Neutrophil (primary cell): ENCODE measurements around the gene EPHA4.

Source experiments
- H3K27ac ChIP-seq: fragments of 200-600 bp; sonication (generic); 2 replicates; pipeline ENCODE4 v1.5.1; 2016; ENCODE audit warnings: mild to moderate bottlenecking, moderate library complexity
- H3K27me3 ChIP-seq: fragments of 200-600 bp; sonication (generic); 2 replicates; pipeline ENCODE4 v1.6.0; 2016; ENCODE audit warnings: mild to moderate bottlenecking
- H3K36me3 ChIP-seq: fragments of 200-600 bp; sonication (generic); 2 replicates; pipeline ENCODE4 v1.5.1; 2017
- H3K4me1 ChIP-seq, 2 experiments: fragments of 200-600 bp in 1 of 2; sonication (generic) in 1 of 2; 1 replicate in 1 of 2; 2 replicates in 1 of 2; pipeline versions ENCODE4 v1.5.1 to v1.6.1; 2013 to 2016; ENCODE audit warnings: low read depth in 1 of 2, low read length in 1 of 2, mild to moderate bottlenecking in 1 of 2, moderate library complexity in 1 of 2; ENCODE audit not compliant: control insufficient read depth in 1 of 2, insufficient read depth in 1 of 2
- H3K4me3 ChIP-seq, 2 experiments: fragments of 200-600 bp in 1 of 2; sonication (generic) in 1 of 2; 1 replicate in 1 of 2; 2 replicates in 1 of 2; pipeline ENCODE4 v1.5.1; 2013 to 2016; ENCODE audit warnings: low read depth in 1 of 2, low read length in 1 of 2, mild to moderate bottlenecking in 1 of 2, moderate library complexity in 1 of 2
- H3K9me3 ChIP-seq: fragments of 200-600 bp; sonication (generic); 2 replicates; pipeline ENCODE4 v1.5.1; 2016
- TF ChIP-seq, protein P1 (sequence below): fragments of 200-600 bp; sonication (generic); IDR thresholded peaks from 2 replicates; pipeline ENCODE4 v1.5.1; 2016; ENCODE audit warnings: antibody characterized with exemption

The EPHA4 gene

DNA sequence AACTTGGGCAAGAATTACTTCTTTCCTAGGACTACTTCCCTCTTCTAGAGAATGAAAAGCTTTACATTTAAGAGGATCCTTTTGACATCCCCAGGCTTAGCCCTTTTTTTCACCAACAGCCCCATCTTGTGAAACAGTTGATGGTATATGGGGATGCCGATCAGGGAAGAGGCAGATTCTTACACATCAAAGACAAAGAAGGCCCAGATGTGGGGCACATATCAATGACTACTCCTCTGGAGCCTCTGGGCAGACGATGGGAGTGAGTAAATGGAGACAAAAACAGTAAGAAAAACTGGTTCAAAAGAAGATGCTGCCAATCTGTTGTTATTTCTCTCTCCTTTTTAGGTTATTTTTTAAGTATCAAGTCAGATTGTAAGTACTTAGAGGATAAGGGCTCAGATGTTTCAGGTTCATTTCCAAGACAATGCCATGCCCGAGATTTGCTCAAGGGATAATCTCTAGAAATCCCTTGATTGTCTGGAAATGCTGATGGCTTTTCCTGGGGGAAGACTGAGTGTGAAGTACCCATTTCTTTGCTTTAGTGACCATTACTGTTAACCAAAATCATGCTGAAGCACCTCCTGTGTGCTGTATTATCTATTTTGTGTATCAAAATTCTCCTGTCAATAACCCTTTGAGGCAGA lies 117.5 kb downstream of the EPHA4 start:
- Histone ChIP-seq H3K27me3 (no peaks in the 10 kb centered on the region), H3K27ac (no peak overlapping the region), H3K36me3 (no peaks in the 10 kb centered on the region), H3K9me3 (no peaks in the 10 kb centered on the region), H3K4me3 (no peak overlapping the region), H3K4me1 (no peaks in the 10 kb centered on the region)
- TF ChIP-seq, protein P1, sequence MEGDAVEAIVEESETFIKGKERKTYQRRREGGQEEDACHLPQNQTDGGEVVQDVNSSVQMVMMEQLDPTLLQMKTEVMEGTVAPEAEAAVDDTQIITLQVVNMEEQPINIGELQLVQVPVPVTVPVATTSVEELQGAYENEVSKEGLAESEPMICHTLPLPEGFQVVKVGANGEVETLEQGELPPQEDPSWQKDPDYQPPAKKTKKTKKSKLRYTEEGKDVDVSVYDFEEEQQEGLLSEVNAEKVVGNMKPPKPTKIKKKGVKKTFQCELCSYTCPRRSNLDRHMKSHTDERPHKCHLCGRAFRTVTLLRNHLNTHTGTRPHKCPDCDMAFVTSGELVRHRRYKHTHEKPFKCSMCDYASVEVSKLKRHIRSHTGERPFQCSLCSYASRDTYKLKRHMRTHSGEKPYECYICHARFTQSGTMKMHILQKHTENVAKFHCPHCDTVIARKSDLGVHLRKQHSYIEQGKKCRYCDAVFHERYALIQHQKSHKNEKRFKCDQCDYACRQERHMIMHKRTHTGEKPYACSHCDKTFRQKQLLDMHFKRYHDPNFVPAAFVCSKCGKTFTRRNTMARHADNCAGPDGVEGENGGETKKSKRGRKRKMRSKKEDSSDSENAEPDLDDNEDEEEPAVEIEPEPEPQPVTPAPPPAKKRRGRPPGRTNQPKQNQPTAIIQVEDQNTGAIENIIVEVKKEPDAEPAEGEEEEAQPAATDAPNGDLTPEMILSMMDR = no peak

DNA sequence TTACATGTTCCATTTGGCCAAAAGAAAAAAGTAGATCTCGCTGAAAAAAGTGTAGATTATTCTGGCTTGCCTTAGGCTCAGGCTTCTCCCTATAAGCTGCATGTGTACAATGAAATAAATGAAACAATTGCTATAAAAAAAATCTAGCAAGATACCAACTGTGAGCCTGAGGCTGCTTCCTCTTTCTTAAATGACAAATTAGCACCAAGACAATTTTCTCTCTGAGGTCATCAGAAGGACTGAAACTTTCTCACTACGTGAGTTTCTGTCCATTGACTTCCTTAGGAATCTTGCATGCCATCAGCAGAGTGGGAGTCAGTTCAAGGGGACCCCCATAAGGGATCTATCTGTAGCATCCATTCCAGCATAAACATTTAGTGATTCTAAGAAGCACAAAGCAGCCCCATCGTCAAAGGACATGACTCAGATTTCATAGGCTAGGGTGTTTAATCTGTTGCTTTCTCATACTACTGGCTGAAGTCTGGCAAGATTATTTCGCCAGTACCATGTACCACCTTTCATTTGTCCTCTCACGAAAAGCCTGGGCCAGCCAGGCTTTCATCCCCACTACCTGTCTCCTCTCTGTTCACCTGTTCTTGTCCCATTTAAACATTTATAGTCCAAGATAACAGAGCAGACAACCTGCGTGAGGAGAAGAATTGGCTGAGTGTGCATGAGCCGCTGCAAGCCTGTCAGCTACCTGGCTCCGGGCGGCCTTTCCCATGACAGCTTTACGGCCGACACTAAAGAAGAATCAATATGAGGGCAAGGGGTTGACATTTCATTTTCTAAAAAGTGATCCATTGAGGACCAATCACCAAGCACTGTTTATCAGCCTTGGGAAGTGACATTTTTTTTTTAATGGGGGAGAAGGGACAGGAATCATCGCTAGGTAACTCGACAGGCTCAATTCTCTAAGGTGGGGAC lies 120.0 kb downstream of the EPHA4 start:
- Histone ChIP-seq H3K4me3 (no peak overlapping the region), H3K9me3 (no peaks in the 10 kb centered on the region), H3K27me3 (no peaks in the 10 kb centered on the region), H3K36me3 (no peaks in the 10 kb centered on the region), H3K4me1 (no peaks in the 10 kb centered on the region), H3K27ac (no peak overlapping the region)
- TF ChIP-seq, protein P1 = no peak

DNA sequence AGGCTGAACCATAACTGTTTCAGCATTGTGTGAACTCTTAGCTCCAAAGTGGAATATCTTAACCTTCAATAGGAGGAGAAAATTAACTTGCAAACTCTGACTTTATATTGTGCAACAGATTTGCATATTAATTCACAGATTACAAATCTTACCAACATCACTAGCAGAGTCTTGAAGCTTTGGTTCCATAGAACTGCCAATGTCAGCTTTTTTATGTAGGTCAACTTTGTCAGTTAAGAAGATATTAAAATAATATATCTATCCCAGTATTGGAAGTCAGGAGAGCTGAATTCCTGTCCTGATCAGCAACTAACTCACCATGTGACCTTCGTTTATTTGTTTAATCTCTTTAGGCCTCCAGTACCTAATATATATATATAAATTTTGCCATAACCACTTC lies 121.8 kb downstream of the EPHA4 start:
- Histone ChIP-seq H3K36me3 (no peaks in the 10 kb centered on the region), H3K9me3 (no peaks in the 10 kb centered on the region), H3K27ac (no peak overlapping the region), H3K4me3 (no peak overlapping the region), H3K4me1 (no peaks in the 10 kb centered on the region), H3K27me3 (no peaks in the 10 kb centered on the region)
- TF ChIP-seq, protein P1 = no peak

GRCh38 chr2:221449406-221449805 lies 122.7 kb downstream of the EPHA4 start:
- Histone ChIP-seq H3K27me3 (no peaks in the 10 kb centered on the region), H3K9me3 (no peaks in the 10 kb centered on the region), H3K27ac (no peak overlapping the region), H3K36me3 (no peaks in the 10 kb centered on the region), H3K4me3 (no peak overlapping the region), H3K4me1 (no peaks in the 10 kb centered on the region)
- TF ChIP-seq, protein P1 = no peak

- no peaks in the 10 kb centered on the region for H3K4me1 ChIP-seq
- H3K9me3 ChIP-seq = no peaks in the 10 kb centered on the region
- H3K4me3 ChIP-seq = no peak overlapping the region
- H3K27me3 ChIP-seq = no peaks in the 10 kb centered on the region
- no peaks in the 10 kb centered on the region for H3K36me3 ChIP-seq
- TF ChIP-seq, protein P1 = no peak
- no peak overlapping the region for H3K27ac ChIP-seq
These were observed 123.2 kb downstream of the EPHA4 start for GRCh38 chr2:221448844-221449390.
